Putamen (tissue), 1 donor: Measurements from ENCODE around the gene C1orf53.
"Not testable (repeated sequence)": the region's sequence is repeated elsewhere in the genome, so short reads cannot be mapped to it uniquely, and the experiment has no call there.

Source experiments
- DNase-seq: peaks from one replicate; pipeline ENCODE4 v3.0.0-alpha.2; 2016; ENCODE audit warnings: low spot score

C1orf53 gene

DNA sequence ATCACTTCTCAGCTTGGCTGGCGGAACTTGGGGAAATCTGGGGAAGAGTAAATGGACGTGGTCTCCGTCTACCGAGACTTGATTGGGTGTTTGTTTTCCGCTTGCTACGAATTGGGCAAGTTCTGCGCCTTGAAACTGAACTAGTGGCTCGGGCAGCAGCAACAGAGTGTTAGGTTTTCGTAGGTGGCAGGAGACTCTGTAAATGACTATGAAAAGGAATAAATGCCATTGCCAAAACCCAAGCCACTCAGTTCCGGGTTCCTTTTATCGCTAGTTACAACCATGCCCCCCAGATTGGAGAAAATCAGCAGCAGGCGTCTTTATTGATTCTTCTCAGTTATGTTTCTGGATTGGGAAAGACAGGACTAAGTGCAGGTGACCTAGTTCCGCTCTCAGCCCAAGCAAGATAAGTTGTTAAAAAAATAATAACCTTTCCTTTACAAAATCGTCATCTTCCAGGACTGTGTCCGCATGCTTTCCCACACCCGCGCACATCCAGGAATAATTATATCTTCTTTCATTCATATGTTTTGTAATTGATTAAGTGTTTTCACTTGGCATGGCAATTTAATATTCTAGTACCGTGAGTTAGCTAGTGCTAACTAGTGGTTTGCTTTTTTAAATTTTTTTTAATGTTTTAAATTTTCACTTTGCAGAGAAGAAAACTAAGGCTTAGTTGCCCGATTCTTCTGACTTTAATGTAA, 18.1 kb downstream of the C1orf53 start:
- DNase-seq, result no peak

GRCh38 chr1:197921235-197922069, 19.0 kb downstream of the C1orf53 start:
- DNase-seq, result no peak

DNA sequence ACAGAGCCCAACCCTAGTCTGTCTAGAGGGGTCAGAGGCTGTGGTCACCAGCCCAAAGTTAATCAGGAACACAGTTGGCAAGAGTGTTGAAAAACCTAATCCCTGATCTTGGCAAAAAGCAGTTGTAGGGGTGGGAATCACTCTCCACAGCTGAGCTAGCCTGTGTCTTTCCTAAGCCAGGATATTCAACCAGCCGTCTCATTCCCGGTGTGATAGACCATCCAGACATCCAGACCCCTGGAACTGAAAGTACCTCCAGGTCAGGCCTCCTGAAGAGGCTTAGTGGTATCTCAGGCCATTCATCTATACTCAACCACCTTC, 19.6 kb downstream of the C1orf53 start:
- no peak for DNase-seq

DNA sequence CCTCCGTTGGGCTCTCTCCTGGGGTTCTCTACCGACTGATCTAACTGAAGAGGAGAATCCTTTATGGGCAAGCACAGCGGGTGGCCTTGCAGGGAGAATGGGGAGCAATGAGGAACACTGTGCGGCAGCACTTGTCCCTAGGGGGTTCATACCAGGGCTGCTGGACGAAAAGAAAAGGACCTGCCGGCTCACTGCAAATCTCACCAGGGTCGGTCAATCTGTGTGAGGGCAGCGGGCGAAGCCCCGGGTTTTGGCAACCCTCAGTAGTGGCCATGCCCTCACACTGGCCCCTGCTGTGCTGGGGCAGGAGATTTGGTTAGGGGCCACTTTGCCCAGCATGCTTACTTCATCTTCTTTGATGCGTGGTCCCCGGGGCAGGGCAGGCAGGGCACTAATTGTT, 20.6 kb downstream of the C1orf53 start:
- no peak for DNase-seq

DNA sequence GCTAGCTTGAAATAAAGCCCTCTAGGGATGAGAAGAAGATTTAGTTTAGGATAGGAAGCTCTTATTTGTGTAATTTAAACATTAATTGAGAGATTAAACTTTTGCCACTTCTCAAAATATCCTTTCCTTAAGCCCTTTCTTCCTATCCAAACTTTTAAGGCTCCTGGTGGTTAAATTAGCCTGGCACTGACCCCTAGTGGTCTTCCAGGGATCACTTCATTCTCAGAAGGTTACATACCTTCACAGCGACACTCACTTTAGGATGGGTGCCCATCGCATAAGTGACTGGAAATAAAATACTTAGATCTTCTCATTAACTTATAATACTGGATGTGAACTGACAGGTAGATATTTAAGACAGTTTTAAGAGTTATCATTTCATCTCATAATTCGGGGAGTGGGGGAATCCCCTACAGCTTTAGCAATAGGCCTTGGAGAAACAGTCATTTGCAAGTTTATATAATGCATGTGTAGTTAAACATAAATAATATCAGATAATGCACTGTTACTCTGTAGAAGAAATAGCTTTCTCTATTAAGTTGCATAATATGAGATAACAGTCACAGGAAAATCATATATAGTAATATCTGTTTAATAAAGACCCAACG, 22.2 kb downstream of the C1orf53 start:
- peak; percentile 22 for DNase-seq

DNA sequence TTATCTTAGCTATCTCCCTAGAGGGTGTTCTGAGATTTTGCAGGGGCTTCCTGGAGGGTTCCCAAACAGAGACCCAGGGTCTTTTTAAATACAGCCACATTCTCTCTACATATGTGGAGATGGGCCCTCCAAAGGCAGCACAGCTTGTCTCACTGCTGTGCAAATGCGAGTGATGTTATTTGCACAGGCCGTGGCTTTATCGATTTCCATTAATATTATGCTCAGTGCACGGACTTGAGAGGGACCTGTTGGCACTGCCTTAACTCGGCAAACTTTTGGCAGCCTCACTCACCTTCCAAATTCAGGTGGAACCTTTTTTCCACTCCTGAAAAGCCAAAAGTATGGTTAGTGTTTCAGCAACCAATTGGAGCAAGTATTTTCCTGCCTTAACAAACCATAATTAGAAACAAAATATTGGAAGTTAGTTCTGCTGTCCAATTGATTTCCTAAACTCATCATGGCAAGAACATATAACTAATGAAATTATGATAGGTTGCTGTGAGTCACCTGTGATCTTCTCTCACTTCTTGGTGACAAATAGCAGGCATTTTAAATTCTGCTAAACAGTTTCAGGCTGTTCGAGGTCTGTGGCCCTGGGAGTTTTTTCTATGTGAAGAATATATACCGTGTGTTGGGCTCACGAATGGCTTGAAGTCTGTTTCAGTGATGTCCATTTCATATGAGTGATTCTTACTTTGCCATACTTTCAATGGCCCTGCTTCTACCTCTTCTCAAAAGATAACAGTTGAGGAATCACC, 25.7 kb downstream of the C1orf53 start:
- no peak for DNase-seq

- DNase-seq, result no peak
Measured at GRCh38 chr1:197928849-197929336, 26.5 kb downstream of the C1orf53 start.

- DNase-seq, result no peak
Measured at GRCh38 chr1:197933016-197933415, 30.6 kb downstream of the C1orf53 start.

DNA sequence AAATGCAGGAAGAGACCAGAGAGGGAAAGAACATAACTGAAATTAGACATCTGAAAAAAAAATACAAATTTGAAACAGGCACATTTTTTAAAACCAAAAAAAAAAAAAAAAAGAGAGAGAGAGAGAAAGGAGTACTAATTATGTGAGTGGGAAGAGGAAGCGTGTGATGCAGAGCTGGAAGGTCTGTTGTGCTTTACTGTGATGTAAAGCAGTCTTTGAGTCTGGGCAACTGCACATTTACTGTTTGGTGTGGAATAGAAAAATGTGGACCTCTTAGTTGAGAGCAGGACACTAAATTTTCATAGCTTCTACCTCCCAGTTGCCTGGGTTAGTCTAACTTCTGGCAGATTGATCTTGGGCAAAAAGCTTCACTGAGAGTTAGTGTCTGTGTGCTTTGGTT, 31.2 kb downstream of the C1orf53 start:
- DNase-seq, result no peak

DNA sequence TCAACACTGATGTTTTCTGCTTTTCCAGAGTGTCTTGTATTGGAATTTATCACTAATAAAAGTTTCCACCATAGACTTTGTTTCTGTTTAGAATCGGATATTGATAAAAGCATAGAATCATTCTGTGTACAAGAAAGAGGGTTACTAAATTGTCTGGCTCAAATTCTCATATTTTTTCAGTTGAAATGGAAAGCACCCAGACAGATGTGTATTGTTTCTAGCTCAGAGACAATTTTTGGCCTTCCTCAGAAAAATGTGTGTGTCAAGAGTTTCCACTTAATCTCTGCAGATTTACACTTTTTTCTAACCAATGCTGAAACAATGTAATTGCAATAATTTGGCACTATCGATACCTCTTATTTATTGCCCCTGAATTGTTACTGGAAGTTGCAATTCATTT, 35.0 kb downstream of the C1orf53 start:
- DNase-seq, result no peak

- DNase-seq, result no peak
Measured at GRCh38 chr1:197937892-197938291, 35.5 kb downstream of the C1orf53 start.

GRCh38 chr1:197939159-197939980, 36.9 kb downstream of the C1orf53 start:
- DNase-seq, result not testable (repeated sequence)

GRCh38 chr1:197942042-197942441, 39.6 kb downstream of the C1orf53 start:
- DNase-seq, result no peak

GRCh38 chr1:197944485-197944884, 42.1 kb downstream of the C1orf53 start:
- DNase-seq, result no peak

DNA sequence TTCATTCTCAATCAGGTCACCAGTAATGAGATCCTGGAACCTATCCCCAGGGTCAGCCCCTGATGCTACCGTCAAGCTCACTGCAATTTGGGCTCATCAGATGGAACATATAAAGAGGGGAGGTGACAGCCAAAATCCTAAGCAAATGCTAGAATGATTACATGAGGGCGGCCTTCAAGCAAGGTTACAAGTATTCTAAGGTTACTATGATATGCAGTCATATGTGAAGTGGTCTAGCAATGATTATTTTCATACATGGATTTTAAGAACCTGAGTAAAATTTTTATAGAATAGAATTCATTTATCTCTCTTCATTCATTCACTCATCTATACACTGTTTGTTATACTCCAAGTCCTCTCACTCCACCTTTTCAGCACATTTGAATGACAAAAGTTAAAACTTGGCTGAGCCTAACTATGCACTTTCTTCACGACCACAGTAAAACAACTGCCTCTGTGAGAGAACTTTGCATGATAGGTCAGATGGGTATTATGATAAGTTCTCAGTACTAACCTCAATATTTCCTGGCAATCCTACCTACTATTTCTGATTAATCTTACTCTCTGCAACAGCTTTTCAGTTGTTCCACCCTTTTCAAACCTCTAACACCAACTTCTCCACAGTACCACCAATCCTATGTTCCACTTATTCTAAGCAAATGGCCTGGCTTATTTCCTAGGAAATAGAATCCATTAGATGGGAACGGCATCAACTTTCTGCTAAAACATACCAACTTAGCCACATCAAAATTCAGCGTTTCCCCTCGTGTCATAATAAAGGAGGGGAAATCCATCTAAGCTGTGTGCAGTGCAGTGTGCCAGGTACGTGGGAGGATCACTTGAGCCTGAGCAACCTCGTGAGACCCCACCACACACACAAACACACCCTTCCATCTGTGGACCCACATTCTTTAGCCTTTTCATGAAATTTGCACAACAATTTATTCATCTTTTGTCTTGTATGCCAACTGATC, 46.8 kb downstream of the C1orf53 start:
- DNase-seq, result no peak

- no peak for DNase-seq
Measured at GRCh38 chr1:197951089-197951488, 48.7 kb downstream of the C1orf53 start.

DNA sequence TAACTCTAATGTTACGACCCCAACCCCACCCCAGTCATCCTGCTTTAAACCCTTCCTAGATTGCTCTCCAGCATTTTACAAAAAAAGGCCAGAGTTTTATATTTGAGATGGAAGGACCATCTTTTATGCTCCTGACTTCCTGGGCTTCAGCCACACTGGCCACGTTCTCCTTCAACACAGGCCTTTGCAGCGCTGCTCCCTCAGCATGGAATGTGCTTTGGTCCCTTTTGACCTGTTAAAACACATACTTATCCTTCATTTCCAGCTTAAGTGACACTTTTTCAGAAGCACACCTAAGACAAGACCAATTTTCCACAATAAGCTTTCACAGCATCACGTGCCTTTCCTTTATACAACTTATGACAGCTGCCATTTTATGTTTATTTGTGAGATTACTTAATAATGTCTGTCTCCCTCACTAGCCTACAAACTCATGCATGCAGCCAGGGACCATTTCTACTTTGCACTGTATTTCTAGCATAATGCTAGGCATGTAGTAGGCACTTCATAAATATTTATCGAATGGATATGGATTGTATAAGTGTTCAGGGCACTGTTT, 49.3 kb downstream of the C1orf53 start:
- no peak for DNase-seq

GRCh38 chr1:197953472-197953871, 51.0 kb downstream of the C1orf53 start:
- not testable (repeated sequence) for DNase-seq

DNA sequence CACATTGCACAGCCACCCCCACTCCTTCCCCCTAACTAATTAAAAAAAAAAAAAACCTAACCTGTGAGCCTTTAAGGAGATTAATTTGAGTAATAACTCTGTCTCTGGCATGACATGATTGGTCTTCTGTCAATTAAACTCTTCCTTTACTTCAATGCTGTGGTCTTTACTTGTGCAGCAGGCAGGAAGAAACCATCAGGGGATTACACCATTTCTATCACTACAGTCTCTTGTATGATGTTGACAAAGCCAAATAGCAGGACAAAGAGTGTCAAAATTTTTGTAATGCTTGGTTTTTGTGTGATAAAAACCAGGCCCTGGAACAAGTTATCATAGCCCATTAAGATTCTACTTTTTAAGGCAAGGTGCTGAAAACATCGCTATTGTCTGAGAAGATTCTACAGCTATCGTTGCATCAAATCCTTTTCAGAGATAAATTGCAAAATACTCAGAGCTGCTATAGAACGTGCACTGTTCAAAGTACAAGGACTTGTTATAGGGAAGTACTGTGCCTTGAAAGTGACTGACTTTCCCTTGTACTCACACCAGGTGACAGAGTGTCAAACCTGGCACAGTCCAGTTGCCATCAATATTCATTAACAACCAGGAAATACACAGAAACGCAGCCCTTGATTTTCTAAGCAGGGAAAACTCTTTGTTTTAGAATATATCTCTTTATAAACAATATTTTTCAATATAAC, 52.4 kb downstream of the C1orf53 start:
- DNase-seq, result no peak
